ENCODE data around the gene MGAT4C.

MGAT4C gene

DNA sequence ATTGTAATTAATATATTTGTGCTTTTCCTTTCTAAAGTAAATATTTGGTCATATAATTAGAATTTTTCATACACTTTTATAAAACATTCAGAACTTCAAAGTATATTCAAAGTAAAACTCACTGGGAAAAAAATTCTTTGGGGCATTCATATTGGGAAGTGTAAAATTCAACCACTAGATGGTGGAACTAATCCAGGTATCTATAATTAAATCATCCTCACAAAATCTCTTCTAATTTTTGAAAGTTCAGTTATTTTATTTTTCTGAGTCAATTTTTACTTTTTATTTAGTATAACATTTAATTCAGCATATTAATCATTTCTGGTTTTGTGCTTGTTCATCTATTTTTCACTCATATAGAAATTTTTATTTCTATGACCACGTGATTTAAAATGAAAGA lies 301.1 kb downstream of the MGAT4C start:
- DNase-seq = peak; percentile 13

DNA sequence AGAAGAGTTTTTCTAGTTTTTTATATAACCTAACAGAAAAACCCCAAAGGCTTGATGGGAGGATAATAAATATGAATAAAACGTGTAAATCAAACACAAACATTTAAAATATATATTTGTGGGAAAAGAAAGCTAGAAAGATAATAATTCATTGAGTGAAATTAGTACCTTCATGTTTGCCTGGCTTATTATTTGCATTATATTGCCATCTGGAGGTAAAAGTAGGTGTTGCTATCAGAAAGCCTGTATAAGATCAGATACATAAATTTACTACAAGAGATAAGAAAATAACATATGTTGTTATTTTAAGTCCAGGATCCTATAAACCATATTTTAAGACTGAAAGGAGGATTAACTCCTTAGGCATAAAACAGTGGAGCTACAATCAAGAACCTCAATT lies 304.4 kb downstream of the MGAT4C start:
- no peak for DNase-seq

DNA sequence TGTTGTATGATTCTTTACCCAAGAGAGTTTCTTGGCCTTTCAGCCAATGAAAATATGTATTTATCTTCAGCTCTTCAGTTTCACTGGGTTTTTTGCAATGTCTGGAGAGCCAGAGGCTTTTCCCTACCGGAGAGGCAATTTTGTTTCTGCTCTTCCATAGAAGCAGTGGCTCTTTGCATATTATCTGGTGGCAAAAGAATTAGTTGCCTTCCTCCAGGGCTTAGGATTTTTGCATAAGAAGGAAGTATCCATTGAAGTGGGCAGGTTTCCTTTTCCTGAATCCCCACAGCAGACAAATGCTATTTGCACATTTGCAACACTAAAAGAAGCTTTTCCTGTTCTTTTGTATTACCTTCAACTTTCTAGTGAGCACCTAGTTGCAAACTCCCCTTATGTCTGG lies 306.9 kb downstream of the MGAT4C start:
- DNase-seq = no peak

DNA sequence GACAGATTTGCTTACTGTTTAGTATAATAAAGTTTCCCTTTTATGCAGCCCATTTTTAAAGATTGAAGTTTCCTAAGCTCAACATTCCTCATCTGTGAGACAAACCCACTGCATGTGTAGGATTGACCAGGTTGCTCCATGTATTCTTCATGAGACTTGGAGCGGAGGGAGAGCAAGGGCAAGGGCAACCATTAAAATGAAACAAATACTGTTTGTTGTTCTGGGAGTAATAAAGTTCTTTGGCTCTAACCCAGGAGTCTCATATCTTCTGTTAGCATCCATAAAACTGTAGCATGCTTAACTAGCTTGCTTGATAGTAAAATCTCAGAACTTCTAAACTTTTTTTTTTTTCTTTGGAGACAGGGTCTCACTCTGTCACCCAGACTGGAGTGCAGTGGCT lies 307.9 kb downstream of the MGAT4C start:
- DNase-seq = no peak

DNA sequence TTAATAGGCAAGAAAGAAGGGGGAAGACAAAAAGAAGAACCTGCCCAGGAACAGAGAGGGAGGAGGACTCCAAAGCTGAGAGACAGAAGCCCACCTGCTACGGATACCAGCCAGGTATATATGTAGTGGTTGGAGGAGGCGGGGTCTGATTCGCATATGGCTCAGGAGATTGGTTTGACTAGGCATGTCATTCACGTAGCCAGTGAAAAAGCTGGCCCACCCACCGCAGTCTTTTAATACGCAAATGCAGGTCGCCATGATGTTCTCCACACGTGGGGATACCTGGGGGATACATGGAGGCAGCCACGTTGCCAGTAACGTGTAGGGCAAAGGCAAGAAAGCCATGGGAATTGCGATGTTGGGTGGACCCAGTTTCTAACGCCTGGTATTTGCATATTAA lies 308.9 kb downstream of the MGAT4C start:
- no peak for DNase-seq

DNA sequence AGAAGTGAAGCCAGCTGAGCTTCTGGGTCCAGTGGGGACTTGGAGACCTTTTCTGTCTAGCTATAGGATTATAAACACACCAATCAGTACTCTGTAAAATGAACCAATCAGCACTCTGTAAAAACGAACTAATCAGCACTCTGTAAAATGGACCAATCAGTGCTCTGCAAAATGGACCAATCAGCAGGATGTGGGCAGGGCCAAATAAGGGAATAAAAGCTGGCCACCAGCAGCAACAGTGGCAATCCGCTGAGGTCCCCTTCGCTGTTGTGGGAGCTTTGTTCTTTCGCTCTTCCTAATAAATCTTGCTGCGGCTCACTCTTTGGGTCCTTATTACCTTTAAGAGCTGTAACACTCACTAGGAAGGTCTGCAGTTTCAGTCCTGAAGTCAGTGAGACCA lies 309.8 kb downstream of the MGAT4C start:
- no peak for DNase-seq

DNA sequence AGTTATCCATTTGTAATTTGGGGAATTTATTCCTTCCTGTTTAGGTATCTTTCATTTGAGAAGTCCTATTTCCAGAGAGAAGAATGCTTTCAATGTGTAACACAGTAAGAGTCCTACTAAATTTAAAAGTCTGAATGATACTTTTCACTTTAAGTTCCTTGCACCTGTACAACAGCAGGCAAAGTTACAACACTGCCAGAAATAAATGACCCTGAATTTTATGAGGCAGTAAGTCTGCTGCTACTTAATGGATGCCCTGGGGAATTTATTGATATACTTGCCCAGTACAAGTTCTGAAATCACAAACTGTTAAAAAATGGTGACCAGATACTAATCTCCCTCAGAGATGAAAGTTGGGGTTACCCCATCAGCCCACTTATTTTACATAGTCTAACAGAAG lies 329.0 kb downstream of the MGAT4C start:
- no peak for DNase-seq

DNA sequence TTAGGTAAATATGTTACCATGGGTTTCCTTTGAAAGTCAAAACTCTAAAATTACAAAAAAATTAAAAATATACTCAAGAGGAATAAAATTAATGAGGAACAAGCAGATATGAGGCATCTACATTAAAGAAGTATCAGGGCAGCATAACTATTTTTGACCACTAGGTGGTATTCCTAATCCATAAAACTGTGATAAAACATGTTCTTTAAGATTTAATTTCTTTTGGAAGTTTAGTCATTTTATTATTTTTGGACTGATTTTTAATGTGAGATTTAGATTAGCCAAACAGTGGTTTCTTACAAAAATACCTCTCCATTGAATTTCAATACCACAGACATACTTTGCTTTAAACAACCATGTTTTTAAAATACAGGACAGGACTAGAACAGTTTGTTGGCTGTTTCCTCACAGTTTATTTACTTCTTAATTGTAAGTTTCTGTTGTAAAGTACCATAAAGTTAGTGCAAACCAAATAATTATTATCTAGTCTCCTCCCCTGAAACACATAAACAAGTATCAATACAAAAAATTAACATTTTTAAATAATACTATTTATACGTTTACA lies 332.3 kb downstream of the MGAT4C start:
- peak; percentile 34 for DNase-seq

DNA sequence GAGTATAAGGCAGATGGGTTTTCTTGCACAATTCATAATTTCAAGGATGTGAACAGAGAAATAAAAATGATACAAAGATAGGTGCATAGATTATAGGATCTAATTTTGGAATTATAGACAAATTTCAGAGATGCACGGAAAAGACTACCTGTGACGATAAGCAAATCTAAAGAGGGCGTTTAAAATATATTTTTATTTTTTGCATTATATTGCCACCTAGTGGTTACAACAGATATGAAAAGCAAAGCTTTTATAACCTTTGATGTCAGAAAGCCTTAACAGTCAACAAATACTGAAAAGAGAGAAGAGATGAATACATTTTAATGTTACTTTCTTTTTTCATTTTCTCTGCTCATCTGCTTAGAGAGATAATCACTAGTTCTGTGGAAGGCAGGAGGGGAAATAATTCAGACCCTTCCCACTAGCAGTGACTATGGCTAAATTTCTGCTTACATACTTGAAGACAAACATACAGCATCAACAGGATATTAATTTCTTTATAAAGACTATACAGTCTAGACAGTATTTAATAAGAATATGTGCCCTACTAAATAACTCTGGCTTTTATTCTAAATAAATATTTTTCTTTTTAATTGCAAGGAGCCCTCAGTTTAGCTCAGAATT lies 335.8 kb downstream of the MGAT4C start:
- peak; percentile 7 for DNase-seq
